Trophoblast cell (in vitro differentiated cells and primary cell): Measurements from ENCODE around the gene DDIT4.

Experiments
- DNase-seq, 2 donors: peaks; one replicate each; pipeline ENCODE4 v3.0.0-alpha.2; 2016
- H2AFZ ChIP-seq: 2 replicates; pipeline ENCODE4 v1.6.1; 2013; ENCODE audit warnings: low read length, moderate library complexity, mild to moderate bottlenecking; ENCODE audit not compliant: insufficient read depth, poor library complexity
- H2AK5ac ChIP-seq: 2 replicates; pipeline ENCODE4 v1.6.1; 2013; ENCODE audit warnings: mild to moderate bottlenecking, low read length
- H2BK120ac ChIP-seq: 2 replicates; pipeline ENCODE4 v1.6.1; 2013; ENCODE audit warnings: low read length, mild to moderate bottlenecking, moderate library complexity; ENCODE audit not compliant: insufficient read depth, poor library complexity
- H2BK12ac ChIP-seq: 2 replicates; pipeline ENCODE4 v1.6.1; 2013; ENCODE audit warnings: mild to moderate bottlenecking, low read length, moderate library complexity
- H2BK5ac ChIP-seq: 2 replicates; pipeline ENCODE4 v1.6.1; 2013; ENCODE audit warnings: low read length, low read depth, moderate library complexity, mild to moderate bottlenecking; ENCODE audit not compliant: poor library complexity
- H3K14ac ChIP-seq: 2 replicates; pipeline ENCODE4 v1.6.1; 2013; ENCODE audit warnings: mild to moderate bottlenecking, low read length
- H3K18ac ChIP-seq: 2 replicates; pipeline ENCODE4 v1.6.1; 2013; ENCODE audit warnings: mild to moderate bottlenecking, low read length
- H3K23ac ChIP-seq: 2 replicates; pipeline ENCODE4 v1.6.1; 2013; ENCODE audit warnings: low read length
- H3K27ac ChIP-seq: 2 replicates; pipeline ENCODE4 v1.5.1; 2013; ENCODE audit warnings: low read depth, mild to moderate bottlenecking, inconsistent platforms, low read length, moderate library complexity
- H3K27me3 ChIP-seq: 2 replicates; pipeline ENCODE4 v1.6.1; 2013; ENCODE audit warnings: inconsistent platforms, mild to moderate bottlenecking, low read length, moderate library complexity; ENCODE audit not compliant: insufficient read depth
- H3K36me3 ChIP-seq, 2 experiments: 1 replicate in 1 of 2; 2 replicates in 1 of 2; pipeline ENCODE4 v1.6.1; 2013; ENCODE audit warnings: low read length in 2 of 2, mild to moderate bottlenecking in 2 of 2, moderate library complexity in 1 of 2; ENCODE audit not compliant: insufficient read depth in 2 of 2, control insufficient read depth in 1 of 2
- H3K4ac ChIP-seq: 2 replicates; pipeline ENCODE4 v1.6.1; 2013; ENCODE audit warnings: low read depth, mild to moderate bottlenecking, low read length, moderate library complexity
- H3K4me1 ChIP-seq, 2 experiments: 1 replicate in 1 of 2; 2 replicates in 1 of 2; pipeline ENCODE4 v1.6.1; 2013; ENCODE audit warnings: low read length in 2 of 2, mild to moderate bottlenecking in 2 of 2, moderate library complexity in 1 of 2; ENCODE audit not compliant: insufficient read depth in 2 of 2, control insufficient read depth in 1 of 2
- H3K4me2 ChIP-seq: 2 replicates; pipeline ENCODE4 v1.6.1; 2013; ENCODE audit warnings: inconsistent platforms, mild to moderate bottlenecking, low read length, moderate library complexity
- H3K4me3 ChIP-seq: 2 replicates; pipeline ENCODE4 v1.5.1; 2013; ENCODE audit warnings: mild to moderate bottlenecking, low read depth, low read length, inconsistent platforms
- H3K79me1 ChIP-seq: one replicate; pipeline ENCODE4 v1.6.1; 2013; ENCODE audit warnings: low read length
- H3K79me2 ChIP-seq: 2 replicates; pipeline ENCODE4 v1.6.1; 2013; ENCODE audit warnings: low read length, mild to moderate bottlenecking; ENCODE audit not compliant: control insufficient read depth, insufficient read depth, poor library complexity
- H3K9ac ChIP-seq: 2 replicates; pipeline ENCODE4 v1.6.1; 2013; ENCODE audit warnings: mild to moderate bottlenecking, low read length
- H3K9me3 ChIP-seq: 2 replicates; pipeline ENCODE4 v1.6.1; 2013; ENCODE audit warnings: low read depth, mild to moderate bottlenecking, control low read depth, inconsistent platforms, low read length; ENCODE audit not compliant: insufficient read depth
- H4K12ac ChIP-seq: 2 replicates; pipeline ENCODE4 v1.6.1; 2013; ENCODE audit warnings: low read depth, mild to moderate bottlenecking, low read length, moderate library complexity
- H4K8ac ChIP-seq: 2 replicates; pipeline ENCODE4 v1.6.1; 2013; ENCODE audit warnings: low read depth, mild to moderate bottlenecking, low read length, moderate library complexity
- H4K91ac ChIP-seq: one replicate; pipeline ENCODE4 v1.6.1; 2013; ENCODE audit warnings: low read depth, mild to moderate bottlenecking, low read length, moderate library complexity
- WGBS: extraction: QIAGEN DNeasy Blood & Tissue Kit; methylation state at CpG from one replicate; pipeline ENCODE4 v1.1.7; 2013; ENCODE audit warnings: missing lambda C conversion rate; ENCODE audit not compliant: insufficient read length, insufficient coverage; ENCODE audit errors: extremely low coverage; 5-methylcytosine and 5-hydroxymethylcytosine counted together

The DDIT4 gene

DNA sequence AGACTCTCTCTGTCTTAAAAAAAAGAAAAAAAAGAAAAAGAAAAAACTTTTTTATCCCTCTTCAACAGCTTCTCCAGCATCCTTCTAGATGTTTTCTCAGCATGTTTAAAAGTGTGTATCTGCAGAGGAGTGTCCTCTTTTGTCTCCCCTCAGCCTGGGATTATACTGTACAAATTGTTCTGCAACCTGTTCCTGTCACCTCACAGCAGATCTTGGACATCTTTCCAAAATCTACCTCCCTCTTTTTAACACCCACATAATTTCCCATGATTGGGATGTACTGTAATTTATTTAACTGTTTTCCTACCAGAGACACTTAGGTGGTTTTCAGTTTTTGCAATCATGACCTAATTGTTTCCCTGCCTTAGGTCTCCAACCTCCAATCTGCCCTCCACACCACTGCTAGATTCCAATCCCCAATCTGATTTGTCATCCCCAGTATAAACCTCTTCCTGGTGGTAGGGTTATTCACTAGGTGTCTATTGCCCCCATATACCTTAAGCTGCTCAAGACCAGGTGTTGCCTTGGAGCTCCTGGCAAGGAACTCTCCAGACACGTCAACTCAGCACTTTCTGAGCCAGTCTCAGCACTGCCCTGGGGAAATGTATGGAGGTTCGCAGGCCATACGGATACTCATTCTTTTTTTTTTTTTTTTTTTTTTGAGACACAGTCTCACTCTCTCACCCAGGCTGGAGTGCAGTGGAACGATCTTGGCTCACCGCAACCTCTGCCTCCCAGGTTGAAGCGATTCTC is 17.6 kb upstream of the DDIT4 start:
- no peak overlapping the region for H2AK5ac ChIP-seq
- no peaks in the 10 kb centered on the region for H3K27me3 ChIP-seq
- no peak overlapping the region for H4K91ac ChIP-seq
- H3K79me1 ChIP-seq: peaks cover 21% of the 10 kb centered on the region
- no peak overlapping the region for H3K4ac ChIP-seq
- no peak overlapping the region for H3K4me2 ChIP-seq
- WGBS: no CpG with 5 or more reads among the region's 6 CpGs
- H3K4me1 ChIP-seq: peaks cover 14 to 23% of the 10 kb centered on the region in 2 experiments
- no peak overlapping the region for H3K23ac ChIP-seq
- H3K9me3 ChIP-seq: no peaks in the 10 kb centered on the region
- no peak overlapping the region for H3K18ac ChIP-seq
- no peak overlapping the region for H2BK5ac ChIP-seq
- no peaks in the 10 kb centered on the region for H3K36me3 ChIP-seq
- H3K14ac ChIP-seq: no peak overlapping the region
- no peak overlapping the region for H2AFZ ChIP-seq
- no peak for DNase-seq
- H3K4me3 ChIP-seq: no peak overlapping the region
- peaks cover 4% of the 10 kb centered on the region for H3K79me2 ChIP-seq
- peak overlapping the region; percentile 15 for H2BK12ac ChIP-seq
- H2BK120ac ChIP-seq: no peak overlapping the region
- no peak overlapping the region for H4K12ac ChIP-seq
- H3K27ac ChIP-seq: no peak overlapping the region
- H4K8ac ChIP-seq: no peak overlapping the region
- no peak overlapping the region for H3K9ac ChIP-seq

DNA sequence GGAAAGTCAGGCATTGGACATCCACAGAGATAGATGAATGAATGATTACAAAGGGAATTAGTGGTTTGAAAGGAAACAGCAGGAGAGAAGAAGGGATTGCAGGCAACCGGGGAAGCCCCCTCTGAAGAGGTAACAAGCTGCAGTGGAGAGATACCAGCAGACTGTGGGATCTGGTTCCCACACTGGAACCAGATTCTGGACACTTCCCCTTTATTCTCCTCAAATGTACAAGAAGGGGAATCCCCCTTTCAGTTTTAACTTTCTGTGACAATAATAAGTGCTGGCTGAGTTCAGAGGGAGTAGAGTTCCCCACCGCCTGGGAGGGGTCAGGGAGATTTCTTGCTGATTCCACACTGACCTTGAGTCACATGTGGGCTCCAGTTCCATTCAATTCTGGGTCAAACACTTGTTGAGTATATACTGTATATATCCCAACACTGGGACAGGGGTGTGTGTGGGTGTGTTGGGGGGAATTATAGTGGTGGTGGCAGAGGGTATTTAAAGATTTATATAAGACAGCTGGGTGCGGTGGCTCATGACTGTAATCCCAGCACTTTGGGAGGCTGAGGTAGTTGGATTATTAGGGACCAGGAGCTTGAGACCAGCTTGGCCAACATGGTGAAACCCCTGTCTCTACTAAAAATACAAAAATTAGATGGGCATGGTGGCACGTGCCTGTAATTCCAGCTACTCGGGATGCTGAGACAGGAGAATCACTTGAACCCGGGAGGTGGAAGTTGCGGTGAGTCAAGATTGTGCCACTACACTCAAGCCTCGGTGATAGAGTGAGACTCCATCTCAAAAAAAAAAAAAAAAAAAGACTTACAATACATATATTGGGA is 16.5 kb upstream of the DDIT4 start:
- Histone ChIP-seq H3K4me3 (no peak overlapping the region), H3K4ac (no peak overlapping the region), H2BK12ac (peak overlapping the region; percentile 87), H4K8ac (no peak overlapping the region), H2BK120ac (peak overlapping the region; percentile 33), H3K27ac (no peak overlapping the region), H3K79me1 (peaks cover 28% of the 10 kb centered on the region), H4K12ac (no peak overlapping the region), H3K4me1 (peaks cover 22 to 31% of the 10 kb centered on the region in 2 experiments), H3K4me2 (no peak overlapping the region), H3K36me3 (no peaks in the 10 kb centered on the region), H3K27me3 (no peaks in the 10 kb centered on the region), H3K23ac (no peak overlapping the region), H2AK5ac (no peak overlapping the region), H2BK5ac (no peak overlapping the region), H4K91ac (peak overlapping the region; percentile 42), H3K9me3 (no peaks in the 10 kb centered on the region), H3K9ac (no peak overlapping the region), H3K14ac (no peak overlapping the region), H3K18ac (no peak overlapping the region), H2AFZ (no peak overlapping the region), H3K79me2 (peaks cover 4% of the 10 kb centered on the region)
- DNase-seq: peak; percentile 16 to 49
- WGBS: no CpG with 5 or more reads among the region's 8 CpGs

DNA sequence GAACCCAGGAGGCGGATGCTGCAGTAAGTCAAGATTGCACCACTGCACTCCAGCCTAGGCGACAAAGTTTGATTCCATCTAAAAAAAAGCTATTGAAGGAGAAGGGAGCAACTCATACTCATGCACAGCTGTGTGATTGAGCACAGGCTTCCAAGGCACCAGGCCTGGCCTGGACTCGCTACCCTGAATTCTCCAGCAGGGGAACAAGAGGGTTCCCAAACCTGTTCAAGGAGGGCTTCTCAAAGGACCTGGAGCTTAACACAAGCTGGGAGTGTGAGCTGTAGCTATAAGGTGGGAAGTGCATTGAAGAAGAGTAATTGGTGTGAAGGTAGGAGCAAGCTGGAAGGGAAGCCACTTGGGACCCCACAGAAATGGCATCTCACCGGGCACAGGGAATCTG is 15.1 kb upstream of the DDIT4 start:
- Histone ChIP-seq H4K91ac (peak overlapping the region; percentile 46), H4K8ac (no peak overlapping the region), H2BK120ac (peak overlapping the region; percentile 13), H3K4me3 (no peak overlapping the region), H2BK12ac (peak overlapping the region; percentile 94), H3K27me3 (no peaks in the 10 kb centered on the region), H3K23ac (no peak overlapping the region), H3K14ac (peak overlapping the region; percentile 12), H4K12ac (no peak overlapping the region), H2BK5ac (peak overlapping the region; percentile 78), H3K4me1 (peaks cover 22 to 31% of the 10 kb centered on the region in 2 experiments), H2AFZ (no peak overlapping the region), H3K27ac (peak overlapping the region; percentile 97), H3K79me2 (peaks cover 4% of the 10 kb centered on the region), H3K4me2 (no peak overlapping the region), H3K36me3 (no peaks in the 10 kb centered on the region), H2AK5ac (peak overlapping the region; percentile 2), H3K9me3 (no peaks in the 10 kb centered on the region), H3K79me1 (peaks cover 28% of the 10 kb centered on the region), H3K4ac (no peak overlapping the region), H3K18ac (peak overlapping the region; percentile 15), H3K9ac (no peak overlapping the region)
- WGBS: no CpG with 5 or more reads among the region's 4 CpGs
- DNase-seq: no peak

DNA sequence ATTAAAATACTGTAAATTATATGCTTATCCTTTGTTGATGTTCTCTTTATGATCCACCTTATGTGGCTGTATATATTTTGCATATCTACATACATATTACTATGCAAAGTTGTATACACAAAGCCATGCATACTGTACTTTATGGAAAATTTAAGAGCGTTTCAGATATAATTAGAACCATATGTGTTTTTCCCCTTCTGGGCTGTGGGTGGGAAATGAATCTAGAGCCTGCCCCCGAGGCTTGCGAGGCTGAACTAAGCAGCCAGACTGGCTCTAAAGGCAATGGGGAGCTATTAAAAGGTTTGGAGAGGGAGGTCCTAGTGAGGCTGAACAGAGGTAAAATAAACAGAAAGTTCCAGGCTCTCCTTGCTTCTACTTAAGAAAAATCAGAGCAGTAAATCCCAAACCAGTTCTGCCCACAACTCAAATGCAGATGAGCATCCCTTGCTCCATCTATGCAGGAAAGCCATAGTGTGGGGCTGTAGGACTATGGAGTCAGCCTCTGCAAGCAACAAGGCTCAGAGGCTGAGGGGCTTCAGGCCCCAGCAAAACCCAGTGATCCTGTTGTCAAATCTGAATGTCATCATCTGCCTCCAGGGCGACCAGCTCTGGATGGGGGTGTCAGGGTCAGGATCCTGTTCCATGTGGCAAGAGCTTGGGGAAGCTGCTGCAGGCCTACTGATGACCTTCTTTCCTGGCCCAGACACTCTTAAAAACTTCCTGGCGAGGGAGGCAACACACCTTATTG is 14.1 kb upstream of the DDIT4 start:
- no peak overlapping the region for H4K12ac ChIP-seq
- peak overlapping the region; percentile 66 for H3K18ac ChIP-seq
- H3K9ac ChIP-seq: peak overlapping the region; percentile 17
- H2BK5ac ChIP-seq: peak overlapping the region; percentile 71
- H3K9me3 ChIP-seq: no peaks in the 10 kb centered on the region
- peak overlapping the region; percentile 32 for H2AFZ ChIP-seq
- H4K91ac ChIP-seq: peak overlapping the region; percentile 93
- peaks cover 4% of the 10 kb centered on the region for H3K79me2 ChIP-seq
- H3K4me2 ChIP-seq: peak overlapping the region; percentile 53
- peak overlapping the region; percentile 10 for H3K4ac ChIP-seq
- H3K27ac ChIP-seq: peak overlapping the region; percentile 97
- peak overlapping the region; percentile 50 for H4K8ac ChIP-seq
- peak overlapping the region; percentile 15 for H2BK12ac ChIP-seq
- H3K36me3 ChIP-seq: no peaks in the 10 kb centered on the region
- no peak overlapping the region for H3K23ac ChIP-seq
- DNase-seq: no peak
- peaks cover 28% of the 10 kb centered on the region for H3K79me1 ChIP-seq
- H2BK120ac ChIP-seq: peak overlapping the region; percentile 65
- WGBS: no CpG with 5 or more reads among the region's 5 CpGs
- H3K27me3 ChIP-seq: no peaks in the 10 kb centered on the region
- H3K4me3 ChIP-seq: no peak overlapping the region
- peaks cover 25 to 36% of the 10 kb centered on the region in 2 experiments for H3K4me1 ChIP-seq
- H3K14ac ChIP-seq: peak overlapping the region; percentile 13
- H2AK5ac ChIP-seq: peak overlapping the region; percentile 50
